Coronary artery (tissue), 2 donors: ENCODE measurements around the gene PHLPP1.

Experiments used
- DNase-seq: peaks from one replicate; pipeline ENCODE4 v3.0.0-alpha.2; 2017; ENCODE audit warnings: low spot score
- H3K27ac ChIP-seq, 2 donors: fragments of 200-600 bp; sonication (generic); one replicate each; pipeline ENCODE4 v1.5.1; 2016 to 2019
- H3K4me3 ChIP-seq: fragments of 200-600 bp; sonication (generic); 2 replicates; pipeline ENCODE4 v1.5.1; 2016; ENCODE audit warnings: mild to moderate bottlenecking, moderate library complexity
- TF ChIP-seq, protein P1 (sequence below): fragments of 200-600 bp; sonication (generic); IDR thresholded peaks from one replicate; pipeline ENCODE4 v1.5.1; 2019; ENCODE audit warnings: antibody characterized with exemption

Gene PHLPP1

DNA sequence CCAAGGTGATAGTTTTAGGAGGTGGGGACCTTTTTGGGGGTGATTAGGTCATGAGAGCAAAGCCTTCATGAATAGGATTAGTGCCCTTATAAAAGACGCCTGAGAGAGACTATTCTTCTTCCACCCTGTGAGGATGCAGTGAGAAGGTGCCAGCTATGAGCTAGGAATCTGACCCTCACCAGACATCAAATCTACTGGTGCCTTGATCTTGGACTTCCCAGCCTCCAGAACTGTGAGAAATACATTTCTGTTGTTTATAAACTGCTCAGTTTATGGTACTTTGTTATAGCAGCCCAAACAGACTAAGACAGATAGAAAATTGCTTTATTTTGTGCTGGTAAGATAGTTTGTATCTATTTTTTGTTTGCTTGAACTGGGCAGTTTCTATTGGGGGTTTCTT lies 40.1 kb downstream of the PHLPP1 start:
- Histone ChIP-seq H3K4me3 (no peak overlapping the region), H3K27ac (no peak overlapping the region)
- DNase-seq, result no peak
- TF ChIP-seq, protein P1, sequence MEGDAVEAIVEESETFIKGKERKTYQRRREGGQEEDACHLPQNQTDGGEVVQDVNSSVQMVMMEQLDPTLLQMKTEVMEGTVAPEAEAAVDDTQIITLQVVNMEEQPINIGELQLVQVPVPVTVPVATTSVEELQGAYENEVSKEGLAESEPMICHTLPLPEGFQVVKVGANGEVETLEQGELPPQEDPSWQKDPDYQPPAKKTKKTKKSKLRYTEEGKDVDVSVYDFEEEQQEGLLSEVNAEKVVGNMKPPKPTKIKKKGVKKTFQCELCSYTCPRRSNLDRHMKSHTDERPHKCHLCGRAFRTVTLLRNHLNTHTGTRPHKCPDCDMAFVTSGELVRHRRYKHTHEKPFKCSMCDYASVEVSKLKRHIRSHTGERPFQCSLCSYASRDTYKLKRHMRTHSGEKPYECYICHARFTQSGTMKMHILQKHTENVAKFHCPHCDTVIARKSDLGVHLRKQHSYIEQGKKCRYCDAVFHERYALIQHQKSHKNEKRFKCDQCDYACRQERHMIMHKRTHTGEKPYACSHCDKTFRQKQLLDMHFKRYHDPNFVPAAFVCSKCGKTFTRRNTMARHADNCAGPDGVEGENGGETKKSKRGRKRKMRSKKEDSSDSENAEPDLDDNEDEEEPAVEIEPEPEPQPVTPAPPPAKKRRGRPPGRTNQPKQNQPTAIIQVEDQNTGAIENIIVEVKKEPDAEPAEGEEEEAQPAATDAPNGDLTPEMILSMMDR, result no peak

DNA sequence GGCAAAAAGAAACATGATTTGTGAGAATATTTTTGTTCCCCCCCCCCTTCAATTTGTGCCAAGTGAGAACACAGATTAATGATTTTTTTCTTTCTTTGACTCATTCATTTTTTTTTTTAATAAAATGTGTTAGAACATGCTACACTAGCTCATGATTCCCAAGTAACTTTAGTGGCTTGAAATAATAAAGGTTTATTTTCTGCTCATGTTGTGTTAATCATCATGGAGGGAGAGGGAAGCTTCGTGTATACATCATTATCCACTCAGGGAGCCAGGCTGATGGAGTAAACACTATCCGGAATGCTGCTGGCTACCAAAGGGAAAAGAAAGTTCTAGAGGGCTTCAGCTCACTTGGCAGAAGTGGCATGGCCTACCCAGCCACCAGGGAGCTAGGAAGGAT lies 40.6 kb downstream of the PHLPP1 start:
- TF ChIP-seq, protein P1, result no peak
- no peak overlapping the region for H3K4me3 ChIP-seq
- DNase-seq, result no peak
- no peak overlapping the region for H3K27ac ChIP-seq

DNA sequence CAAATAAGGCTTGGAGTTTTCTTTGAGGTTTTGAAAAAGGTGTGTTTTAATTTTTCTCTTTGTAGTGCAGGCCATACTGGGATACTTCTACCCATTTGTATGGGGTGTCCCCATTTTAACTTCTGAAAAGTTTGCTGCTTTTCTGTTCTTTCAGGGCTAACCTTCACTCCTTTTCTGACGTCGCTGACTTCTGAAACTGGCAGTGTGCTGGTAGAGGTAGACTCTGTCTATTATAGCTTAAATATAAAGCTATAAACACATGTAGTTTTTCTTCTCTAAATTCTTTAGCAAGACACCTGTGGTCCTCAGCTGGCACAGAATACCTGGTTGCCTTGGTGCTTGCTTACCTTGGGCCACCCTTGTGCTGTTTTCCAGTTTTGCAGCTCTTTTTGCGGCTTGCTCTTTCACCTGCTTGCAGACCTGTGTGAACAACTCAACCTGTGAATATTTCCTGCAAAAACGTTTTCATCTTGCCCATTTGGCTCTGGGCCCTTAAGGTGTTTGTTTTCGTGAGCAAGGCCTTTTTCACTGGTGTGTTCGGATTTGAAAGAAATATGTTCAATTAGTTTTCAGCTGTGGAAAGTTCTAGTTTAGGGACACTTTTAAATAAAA lies 42.2 kb downstream of the PHLPP1 start:
- no peak overlapping the region for H3K4me3 ChIP-seq
- no peak overlapping the region for H3K27ac ChIP-seq
- TF ChIP-seq, protein P1, result no peak
- no peak for DNase-seq

DNA sequence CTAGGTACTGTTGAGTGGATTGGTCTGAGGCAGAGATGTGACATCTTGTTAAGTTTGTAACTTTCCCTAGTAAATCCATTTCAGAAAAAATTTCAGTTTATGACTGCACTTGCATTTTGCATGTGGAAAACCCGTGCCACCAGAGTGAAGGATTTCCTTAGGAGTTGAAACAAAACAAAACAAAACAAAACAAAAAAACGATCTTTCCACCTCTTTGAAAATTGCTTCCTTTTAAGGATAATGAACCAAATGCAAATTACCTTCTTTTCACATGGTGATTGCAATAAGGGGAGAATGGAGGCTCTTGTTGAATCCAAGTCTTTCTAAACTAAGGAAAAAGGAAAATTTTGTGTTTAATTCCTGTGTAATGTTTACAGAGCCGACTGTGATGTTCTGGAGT lies 43.2 kb downstream of the PHLPP1 start:
- Histone ChIP-seq H3K4me3 (no peak overlapping the region), H3K27ac (no peak overlapping the region)
- no peak for DNase-seq
- TF ChIP-seq, protein P1, result no peak

DNA sequence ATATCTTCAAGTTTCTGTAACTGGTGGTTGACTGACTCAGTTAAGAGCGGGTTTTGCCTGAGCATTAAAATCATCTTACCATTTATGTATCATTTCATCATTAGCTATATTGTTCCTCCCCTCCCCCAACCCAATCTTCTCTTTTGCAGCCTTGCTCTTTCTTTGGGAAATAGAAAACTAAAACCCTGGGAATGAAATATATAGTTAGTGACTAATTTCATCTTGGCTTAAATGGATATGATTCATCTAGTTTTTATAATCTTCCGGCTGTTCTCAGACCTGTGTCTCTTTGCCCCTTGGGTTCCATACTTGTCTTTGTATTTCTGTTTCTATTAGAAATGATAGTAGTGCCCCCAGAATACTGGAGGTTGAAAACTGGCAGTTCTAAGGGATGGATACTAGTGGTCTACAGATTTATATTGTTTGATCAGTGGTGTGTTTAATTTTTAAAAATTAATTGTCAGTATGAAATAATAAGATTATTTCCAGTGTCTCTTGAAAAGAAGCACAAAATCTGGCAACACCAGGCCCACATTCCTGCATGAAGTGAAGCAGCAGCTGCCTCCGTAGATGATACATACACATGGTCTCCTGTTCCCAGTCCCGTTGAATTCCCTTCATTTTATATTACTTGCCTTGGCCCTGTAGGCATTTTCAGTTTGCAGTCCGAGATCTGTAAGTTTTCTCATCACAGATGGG lies 44.5 kb downstream of the PHLPP1 start:
- TF ChIP-seq, protein P1, result no peak
- DNase-seq, result no peak
- H3K27ac ChIP-seq, result no peak overlapping the region
- H3K4me3 ChIP-seq, result no peak overlapping the region

DNA sequence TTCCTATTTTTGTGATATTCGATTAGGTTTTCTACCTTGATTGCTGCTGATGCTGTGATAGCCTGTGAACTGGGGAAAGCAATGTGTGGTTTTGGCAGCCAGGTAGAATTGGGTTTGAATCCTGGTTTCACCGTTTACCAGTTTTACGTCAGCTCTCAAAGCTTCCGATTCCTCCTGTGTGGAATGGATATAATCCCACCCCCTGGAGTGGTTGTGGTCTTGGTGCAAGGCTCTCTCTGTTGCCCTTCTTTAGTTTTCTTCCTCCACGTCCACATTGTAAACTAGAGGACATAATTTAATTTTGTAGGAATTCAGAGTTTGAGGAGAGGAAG lies 45.0 kb downstream of the PHLPP1 start:
- TF ChIP-seq, protein P1, result no peak
- no peak for DNase-seq
- Histone ChIP-seq H3K4me3 (no peak overlapping the region), H3K27ac (no peak overlapping the region)

DNA sequence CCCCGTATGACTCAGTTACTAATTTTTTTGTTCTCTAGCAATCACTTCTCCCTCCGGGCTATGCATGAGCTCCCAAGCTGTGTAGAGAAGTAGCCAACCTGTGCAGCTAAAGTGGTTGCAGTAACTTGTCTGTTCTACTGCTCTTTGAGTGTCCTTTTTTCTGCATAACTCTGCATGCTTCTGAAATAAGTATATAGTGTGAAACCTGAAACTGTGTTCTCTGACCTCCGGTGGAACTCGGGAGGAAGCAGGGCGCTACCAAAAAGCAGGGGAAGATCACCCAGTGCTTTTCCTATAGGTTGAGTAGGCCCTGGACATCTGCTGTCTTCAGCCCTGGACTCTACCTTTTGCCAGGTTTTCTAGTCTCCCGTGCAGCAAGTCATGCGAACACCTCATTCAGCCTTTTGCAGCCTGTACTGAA lies 47.8 kb downstream of the PHLPP1 start:
- H3K27ac ChIP-seq, result no peak overlapping the region
- TF ChIP-seq, protein P1, result no peak
- DNase-seq, result no peak
- no peak overlapping the region for H3K4me3 ChIP-seq
